GM23248 (cell line): ENCODE data around the gene NYNRIN. TPM values are rescaled to one million over a fixed set of nuclear protein-coding genes. Genes with fewer than 3 reads are reported as not detected.

Source experiments
- DNase-seq: peaks from one replicate; pipeline ENCODE4 v3.0.0-alpha.2; 2015
- H2AFZ ChIP-seq: fragments of 200-600 bp; sonication (generic); 2 replicates; pipeline ENCODE4 v1.6.1; 2016; ENCODE audit warnings: antibody characterized with exemption
- H3F3A ChIP-seq: fragments of 200-600 bp; sonication (generic); 2 replicates; pipeline ENCODE4 v1.6.1; 2016; ENCODE audit warnings: mild to moderate bottlenecking, antibody characterized with exemption, mixed run types; ENCODE audit not compliant: insufficient read depth
- H3K27ac ChIP-seq: fragments of 200-600 bp; sonication (generic); 2 replicates; pipeline ENCODE4 v1.5.1; 2016; ENCODE audit warnings: mild to moderate bottlenecking
- H3K27me3 ChIP-seq: fragments of 200-600 bp; sonication (generic); replicated peaks from 2 replicates; pipeline ENCODE4 v1.6.1; 2016; ENCODE audit warnings: mild to moderate bottlenecking; ENCODE audit not compliant: insufficient read depth
- H3K36me3 ChIP-seq: fragments of 200-600 bp; sonication (generic); 2 replicates; pipeline ENCODE4 v1.6.1; 2016; ENCODE audit warnings: low read depth, mild to moderate bottlenecking
- H3K4me1 ChIP-seq: fragments of 200-600 bp; sonication (generic); 2 replicates; pipeline ENCODE4 v1.6.1; 2016; ENCODE audit warnings: mild to moderate bottlenecking; ENCODE audit not compliant: insufficient read depth
- H3K4me2 ChIP-seq: fragments of 200-600 bp; sonication (generic); one replicate; pipeline ENCODE4 v1.6.1; 2016; ENCODE audit warnings: mild to moderate bottlenecking; ENCODE audit not compliant: unreplicated experiment
- H3K4me3 ChIP-seq: fragments of 200-600 bp; sonication (generic); 2 replicates; pipeline ENCODE4 v1.5.1; 2016; ENCODE audit warnings: mild to moderate bottlenecking
- H3K79me2 ChIP-seq: fragments of 200-600 bp; sonication (generic); 2 replicates; pipeline ENCODE4 v1.6.1; 2016; ENCODE audit warnings: mild to moderate bottlenecking; ENCODE audit not compliant: insufficient read depth
- H3K9ac ChIP-seq: fragments of 200-600 bp; sonication (generic); 2 replicates; pipeline ENCODE4 v1.6.1; 2016; ENCODE audit warnings: mild to moderate bottlenecking
- H3K9me2 ChIP-seq: fragments of 200-600 bp; sonication (generic); 2 replicates; pipeline ENCODE4 v1.6.1; 2016; ENCODE audit warnings: mixed run types, mild to moderate bottlenecking, moderate library complexity; ENCODE audit not compliant: insufficient read depth
- H3K9me3 ChIP-seq: fragments of 200-600 bp; sonication (generic); one replicate; pipeline ENCODE4 v1.6.1; 2017; ENCODE audit warnings: low read depth
- H4K20me1 ChIP-seq: fragments of 200-600 bp; sonication (generic); 2 replicates; pipeline ENCODE4 v1.6.0; 2016; ENCODE audit not compliant: insufficient read depth
- EZH2 ChIP-seq: fragments of 200-600 bp; sonication (generic); IDR thresholded peaks from 2 replicates; pipeline ENCODE4 v1.6.1; 2018; ENCODE audit warnings: antibody characterized with exemption, mild to moderate bottlenecking; ENCODE audit not compliant: insufficient read depth, poor library complexity, severe bottlenecking
- EZH2phosphoT487 ChIP-seq: fragments of 200-600 bp; sonication (generic); IDR thresholded peaks from 2 replicates; pipeline ENCODE4 v1.6.1; 2018; ENCODE audit warnings: antibody characterized with exemption, moderate library complexity, mild to moderate bottlenecking, low read depth; ENCODE audit not compliant: insufficient read depth
- WGBS, 2 experiments: methylation state at CpG; one replicate each; pipeline ENCODE4 v1.1.6; 2015 to 2017; ENCODE audit warnings: low lambda C conversion rate in 2 of 2, low coverage in 1 of 2; ENCODE audit errors: missing lambda C conversion rate in 2 of 2; 5-methylcytosine and 5-hydroxymethylcytosine counted together
- in situ Hi-C: fragments of 300-500 bp; cut with MboI; formaldehyde crosslinking; loops from 2 replicates; pipeline ENCODE4 v1.15.0; 2020
- polyA plus RNA-seq: library from polyadenylated mRNA; unstranded; fragments of >200 nt; fragmentation: Nextera tagmentation; extraction: Ambion mirVana; gene quantifications from 2 replicates; pipeline ENCODE4 v1.2.1, GENCODE V29; 2016
- total RNA-seq: library from RNA; depleted of rRNA; stranded (reverse); fragments of >200 nt; shearing (Covaris generic); gene quantifications from 2 replicates; pipeline ENCODE4 v1.2.3, GENCODE V29; 2014

The NYNRIN gene
- total and polyA plus RNA-seq, 2 experiments from 2014 or later = 2.2 to 4.4 TPM

DNA sequence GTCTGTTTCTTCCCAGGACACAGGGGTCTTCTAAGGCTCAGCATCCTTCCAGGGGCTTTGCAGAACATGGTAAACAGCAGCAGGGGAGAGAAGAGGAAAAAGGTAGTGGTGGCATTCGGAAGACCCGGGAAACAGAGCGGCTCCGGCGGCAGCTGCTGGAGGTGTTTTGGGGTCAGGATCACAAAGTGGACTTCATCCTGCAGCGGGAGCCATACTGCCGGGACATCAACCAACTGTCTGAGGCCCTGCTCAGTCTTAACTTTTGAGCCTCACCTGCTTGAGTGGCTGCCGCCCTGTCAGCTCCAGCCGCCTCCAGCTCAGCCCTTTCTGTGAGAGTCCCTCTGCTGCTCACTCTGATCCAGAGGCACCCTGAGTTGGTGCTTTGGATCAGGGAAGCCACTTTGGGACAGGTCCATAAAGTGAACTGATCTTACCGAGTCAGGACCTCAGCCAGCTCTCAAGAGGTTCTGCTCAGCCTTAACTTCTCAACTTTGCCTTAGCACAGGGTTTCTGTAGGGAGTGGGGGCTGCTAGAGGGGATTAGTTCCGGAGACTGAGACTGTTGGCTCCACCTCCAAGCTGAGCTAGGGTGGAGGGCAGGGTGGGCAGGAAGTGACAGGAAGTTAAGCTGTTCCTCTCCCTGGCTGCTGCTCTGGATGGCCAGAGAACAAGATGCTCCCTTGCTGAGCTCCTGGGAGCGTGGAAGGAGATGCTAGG is 38.4 kb downstream of the NYNRIN start:
- Histone ChIP-seq H4K20me1 (no peaks in the 10 kb centered on the region), H3K9me3 (no peaks in the 10 kb centered on the region), H3K79me2 (peaks cover 70% of the 10 kb centered on the region), H3K36me3 (peaks cover 33% of the 10 kb centered on the region), H3K4me2 (no peak overlapping the region), H3F3A (peaks cover 58% of the 10 kb centered on the region), H3K4me3 (no peak overlapping the region), H3K27me3 (no peaks in the 10 kb centered on the region), H2AFZ (no peak overlapping the region), H3K9ac (no peak overlapping the region), H3K9me2 (no peaks in the 10 kb centered on the region), H3K4me1 (peaks cover 27% of the 10 kb centered on the region), H3K27ac (no peak overlapping the region)
- no peak for DNase-seq
- 69 to 70% methylated on average over 12 of the region's 12 CpGs for WGBS, 2 experiments
- in situ Hi-C loops = loop anchor here (5.0 kb wide), 1 partner anchor 100 kb away; the partner anchor contains the start of genes ADCY4 and RIPK3
- TF ChIP-seq EZH2phosphoT487 = no peak
- no peak for TF ChIP-seq EZH2

DNA sequence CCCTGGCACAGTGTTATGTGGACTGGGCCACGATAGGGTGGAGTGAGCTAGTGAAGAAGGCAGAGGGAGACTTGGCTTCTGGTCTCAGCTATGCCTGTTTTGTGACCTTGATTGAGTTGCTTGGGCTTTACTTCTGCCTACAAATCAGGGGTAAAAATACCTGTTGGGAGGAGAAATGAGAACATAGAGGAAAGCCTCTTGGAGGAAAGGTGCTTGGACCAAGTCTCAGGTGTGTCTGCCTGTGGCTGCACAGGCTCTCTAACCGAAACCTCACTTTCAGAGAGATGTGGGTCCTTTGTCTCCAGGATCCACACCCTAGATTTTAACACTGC is 38.9 kb downstream of the NYNRIN start:
- Histone ChIP-seq H3K4me2 (no peak overlapping the region), H3K9me3 (no peaks in the 10 kb centered on the region), H3K36me3 (peaks cover 33% of the 10 kb centered on the region), H3K27me3 (no peaks in the 10 kb centered on the region), H2AFZ (no peak overlapping the region), H3K4me1 (peaks cover 22% of the 10 kb centered on the region), H3K79me2 (peaks cover 65% of the 10 kb centered on the region), H3K27ac (no peak overlapping the region), H3K4me3 (no peak overlapping the region), H3K9me2 (no peaks in the 10 kb centered on the region), H4K20me1 (no peaks in the 10 kb centered on the region), H3K9ac (no peak overlapping the region), H3F3A (peaks cover 58% of the 10 kb centered on the region)
- in situ Hi-C loops = loop anchor here (5.0 kb wide), 1 partner anchor 100 kb away; the partner anchor contains the start of genes ADCY4 and RIPK3
- no peak for DNase-seq
- no peak for TF ChIP-seq EZH2phosphoT487
- TF ChIP-seq EZH2 = no peak
- WGBS, 2 experiments = 64 to 70% methylated on average over 2 of the region's 2 CpGs

GRCh38 chr14:24438223-24439097 is 39.7 kb downstream of the NYNRIN start:
- Histone ChIP-seq H3K9me3 (no peaks in the 10 kb centered on the region), H3K9me2 (no peaks in the 10 kb centered on the region), H3K27me3 (no peaks in the 10 kb centered on the region), H3K79me2 (peaks cover 60% of the 10 kb centered on the region), H3F3A (peaks cover 50% of the 10 kb centered on the region), H2AFZ (no peak overlapping the region), H3K27ac (no peak overlapping the region), H3K4me3 (no peak overlapping the region), H4K20me1 (no peaks in the 10 kb centered on the region), H3K36me3 (peaks cover 26% of the 10 kb centered on the region), H3K4me2 (no peak overlapping the region), H3K4me1 (peaks cover 16% of the 10 kb centered on the region; the same call in 1 of the 2 replicates), H3K9ac (no peak overlapping the region)
- 45 to 50% methylated on average over 9 of the region's 9 CpGs for WGBS, 2 experiments
- DNase-seq = no peak
- in situ Hi-C loops = loop anchor here (5.0 kb wide), 1 partner anchor 101 kb away; the partner anchor contains the start of genes ADCY4 and RIPK3
- no peak for TF ChIP-seq EZH2
- no peak for TF ChIP-seq EZH2phosphoT487

DNA sequence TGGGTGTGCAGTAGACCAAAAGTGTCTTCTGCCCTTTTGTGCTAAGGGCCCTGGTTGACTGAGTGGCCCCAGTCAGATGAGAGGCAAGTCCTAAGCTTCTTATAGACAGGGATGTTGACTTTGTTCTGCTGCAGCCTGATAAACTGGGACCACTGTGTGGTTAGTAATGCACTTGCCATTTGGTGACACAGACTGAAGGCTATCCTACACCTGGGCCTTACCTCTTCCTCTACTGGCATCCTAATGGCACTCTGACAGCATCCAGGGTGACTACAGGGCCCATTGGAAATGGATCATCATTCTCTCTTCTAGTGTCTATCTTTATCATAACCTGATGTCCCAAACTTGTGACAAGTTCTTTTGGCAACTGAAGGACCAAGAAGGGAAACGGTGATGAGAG is 40.5 kb downstream of the NYNRIN start:
- H4K20me1 ChIP-seq = no peaks in the 10 kb centered on the region
- peaks cover 16% of the 10 kb centered on the region; the same call in 1 of the 2 replicates for H3K4me1 ChIP-seq
- no peaks in the 10 kb centered on the region for H3K9me2 ChIP-seq
- no peak overlapping the region for H3K9ac ChIP-seq
- H3K27me3 ChIP-seq = no peaks in the 10 kb centered on the region
- peaks cover 56% of the 10 kb centered on the region for H3K79me2 ChIP-seq
- peaks cover 47% of the 10 kb centered on the region for H3F3A ChIP-seq
- no peak overlapping the region for H3K27ac ChIP-seq
- in situ Hi-C loops = loop anchor here (5.0 kb wide), 1 partner anchor 102 kb away; the partner anchor contains the start of genes ADCY4 and RIPK3
- TF ChIP-seq EZH2 (no peak), EZH2phosphoT487 (no peak)
- H3K4me3 ChIP-seq = no peak overlapping the region
- no peak overlapping the region for H2AFZ ChIP-seq
- peaks cover 19% of the 10 kb centered on the region; the same call in 1 of the 2 replicates for H3K36me3 ChIP-seq
- no peak for DNase-seq
- 6 to 14% methylated on average over 1 of the region's 1 CpG for WGBS, 2 experiments
- no peak overlapping the region for H3K4me2 ChIP-seq
- no peaks in the 10 kb centered on the region for H3K9me3 ChIP-seq
